ENCODE measurements around the gene HNRNPUL2. TPM values are rescaled to one million over a fixed set of nuclear protein-coding genes. Genes with fewer than 3 reads are reported as not detected.

HNRNPUL2 gene
- total and polyA plus RNA-seq, 9 of the 15 experiments (the other 6 are each of a cell fraction or from before 2014, with no cell fraction given) = 0.89 to 44.3 (median 15.2) TPM

- peak in 1 of 2 experiments; percentile 37; a peak in 1 of 4 replicates for TF ChIP-seq RCOR1 (IDR thresholded peaks at IDR 0.05; ENCODE audit: borderline replicate concordance in 1 of 2, low read depth in 2 of 2, low read length in 2 of 2)
- TF ChIP-seq TAF9B (IDR thresholded peaks at IDR 0.05; ENCODE audit: partially characterized antibody) = peak; percentile 49
- TF ChIP-seq TFAM (CRISPR knock-in tag; conservative IDR thresholded peaks at IDR 0.05) = no peak
- TF ChIP-seq, protein P1, sequence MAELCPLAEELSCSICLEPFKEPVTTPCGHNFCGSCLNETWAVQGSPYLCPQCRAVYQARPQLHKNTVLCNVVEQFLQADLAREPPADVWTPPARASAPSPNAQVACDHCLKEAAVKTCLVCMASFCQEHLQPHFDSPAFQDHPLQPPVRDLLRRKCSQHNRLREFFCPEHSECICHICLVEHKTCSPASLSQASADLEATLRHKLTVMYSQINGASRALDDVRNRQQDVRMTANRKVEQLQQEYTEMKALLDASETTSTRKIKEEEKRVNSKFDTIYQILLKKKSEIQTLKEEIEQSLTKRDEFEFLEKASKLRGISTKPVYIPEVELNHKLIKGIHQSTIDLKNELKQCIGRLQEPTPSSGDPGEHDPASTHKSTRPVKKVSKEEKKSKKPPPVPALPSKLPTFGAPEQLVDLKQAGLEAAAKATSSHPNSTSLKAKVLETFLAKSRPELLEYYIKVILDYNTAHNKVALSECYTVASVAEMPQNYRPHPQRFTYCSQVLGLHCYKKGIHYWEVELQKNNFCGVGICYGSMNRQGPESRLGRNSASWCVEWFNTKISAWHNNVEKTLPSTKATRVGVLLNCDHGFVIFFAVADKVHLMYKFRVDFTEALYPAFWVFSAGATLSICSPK (IDR thresholded peaks at IDR 0.05; ENCODE audit: borderline replicate concordance) = no peak
- TF ChIP-seq SMAD4 (CRISPR knock-in tag; conservative IDR thresholded peaks at IDR 0.05) = 0 out of 2 replicates have a peak, but pooled peaks have one; percentile 8
- TF ChIP-seq NCOR1 (IDR thresholded peaks at IDR 0.05) = 0 out of 2 replicates have a peak, but pooled peaks have one; percentile 19
- TF ChIP-seq SUPT5H (IDR thresholded peaks at IDR 0.05) = peak; percentile 78
- peak; percentile 38; the same call in 1 of the 2 replicates for TF ChIP-seq CHD2 (IDR thresholded peaks at IDR 0.05; ENCODE audit: low read depth, low read length)
- TF ChIP-seq HNRNPLL (IDR thresholded peaks at IDR 0.05; ENCODE audit: low read depth, low read length, poor library complexity, severe bottlenecking) = peak; percentile 27
- TF ChIP-seq POLR2G (IDR thresholded peaks at IDR 0.05; ENCODE audit: low read depth, low read length) = no peak
- TF ChIP-seq TAF7 (tag; IDR thresholded peaks at IDR 0.05) = 0 out of 2 replicates have a peak, but pooled peaks have one; percentile 34
- TF ChIP-seq ZBTB43 (CRISPR knock-in tag; IDR thresholded peaks at IDR 0.05) = peak; percentile 44; the same call in 1 of the 2 replicates
- peak in 1 of 2 experiments; percentile 35; a peak in 3 of 4 replicates for TF ChIP-seq SIN3A (IDR thresholded peaks at IDR 0.05; ENCODE audit: borderline replicate concordance in 2 of 2, control insufficient read depth in 1 of 2, low read depth in 2 of 2, low read length in 2 of 2)
- TF ChIP-seq CREB3L1 (IDR thresholded peaks at IDR 0.05; ENCODE audit: borderline replicate concordance, low read depth) = peak; percentile 35; the same call in 1 of the 2 replicates
- TF ChIP-seq ELF1 (tag; IDR thresholded peaks at IDR 0.05) = peak; percentile 91
- TF ChIP-seq ARID2 (IDR thresholded peaks at IDR 0.05) = no peak
- TF ChIP-seq, protein P2, sequence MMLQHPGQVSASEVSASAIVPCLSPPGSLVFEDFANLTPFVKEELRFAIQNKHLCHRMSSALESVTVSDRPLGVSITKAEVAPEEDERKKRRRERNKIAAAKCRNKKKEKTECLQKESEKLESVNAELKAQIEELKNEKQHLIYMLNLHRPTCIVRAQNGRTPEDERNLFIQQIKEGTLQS (IDR thresholded peaks at IDR 0.05) = 0 out of 2 replicates have a peak, but pooled peaks have one; percentile 5
- TF ChIP-seq, protein P2 (CRISPR knock-in tag; conservative IDR thresholded peaks at IDR 0.05) = no peak
- TF ChIP-seq ZNF511 (CRISPR knock-in tag; IDR thresholded peaks at IDR 0.05) = 0 out of 2 replicates have a peak, but pooled peaks have one; percentile 35
- 0 out of 2 replicates have a peak, but pooled peaks have one; percentile 38 for TF ChIP-seq KDM2B (CRISPR knock-in tag; IDR thresholded peaks at IDR 0.05)
Observed at GRCh38 chr11:62728171-62728988, 1.1 kb upstream of the HNRNPUL2 start, which contains the start of gene TTC9C (continued).
